HG03045 (cell line): ENCODE data around the gene ZSCAN10.
A peak's percentile ranks its signal among the peaks of the same experiment; 100 is the strongest.
"Not testable (repeated sequence)": the region's sequence is repeated elsewhere in the genome, so short reads cannot be mapped to it uniquely, and the experiment has no call there.

Experiments used
- ATAC-seq: cut with Tn5 transposase; IDR thresholded peaks from one replicate; pipeline ENCODE4 v1.9.1; 2021; ENCODE audit warnings: mild to moderate bottlenecking, moderate library complexity; ENCODE audit not compliant: unreplicated experiment

The ZSCAN10 gene

DNA sequence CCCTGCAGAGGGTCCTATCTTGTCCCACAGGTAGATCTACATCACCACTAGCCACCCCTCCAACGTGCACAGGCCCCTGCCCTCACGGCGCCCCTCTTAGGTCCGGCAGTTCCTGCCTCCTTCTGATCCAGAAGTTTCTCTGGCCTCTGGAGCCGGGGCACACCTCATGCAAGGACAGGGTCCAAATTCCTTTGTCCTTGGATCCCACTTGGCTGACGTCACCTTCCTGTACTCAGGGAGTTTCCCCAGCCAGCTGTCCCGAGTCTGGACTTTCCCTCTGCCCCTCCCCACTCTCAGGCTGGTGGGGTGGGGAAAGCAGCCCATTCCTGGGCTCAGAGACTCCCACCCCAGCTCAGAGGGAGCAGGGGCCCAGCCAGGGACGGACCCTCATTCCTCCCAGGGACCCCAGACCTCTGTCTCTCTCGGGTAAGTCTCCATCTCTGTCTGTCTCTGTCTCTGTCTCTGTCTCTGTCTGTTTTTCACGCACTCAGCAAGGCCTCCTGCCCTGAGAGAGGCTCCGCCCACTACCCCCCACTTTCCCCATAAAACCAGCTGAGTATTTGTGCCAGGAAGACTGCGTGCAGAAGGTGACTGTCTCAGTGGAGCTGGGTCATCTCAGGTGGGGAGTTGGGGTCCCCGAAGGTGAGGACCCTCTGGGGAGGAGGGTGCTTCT, 33.9 kb downstream of the ZSCAN10 start, which contains the start of gene IL32:
TSS of gene IL32 (plus strand) at position 572 of the 673 bp plus-strand sequence. CDS start 172 bp downstream, outside the sequence.
- no peak for ATAC-seq

DNA sequence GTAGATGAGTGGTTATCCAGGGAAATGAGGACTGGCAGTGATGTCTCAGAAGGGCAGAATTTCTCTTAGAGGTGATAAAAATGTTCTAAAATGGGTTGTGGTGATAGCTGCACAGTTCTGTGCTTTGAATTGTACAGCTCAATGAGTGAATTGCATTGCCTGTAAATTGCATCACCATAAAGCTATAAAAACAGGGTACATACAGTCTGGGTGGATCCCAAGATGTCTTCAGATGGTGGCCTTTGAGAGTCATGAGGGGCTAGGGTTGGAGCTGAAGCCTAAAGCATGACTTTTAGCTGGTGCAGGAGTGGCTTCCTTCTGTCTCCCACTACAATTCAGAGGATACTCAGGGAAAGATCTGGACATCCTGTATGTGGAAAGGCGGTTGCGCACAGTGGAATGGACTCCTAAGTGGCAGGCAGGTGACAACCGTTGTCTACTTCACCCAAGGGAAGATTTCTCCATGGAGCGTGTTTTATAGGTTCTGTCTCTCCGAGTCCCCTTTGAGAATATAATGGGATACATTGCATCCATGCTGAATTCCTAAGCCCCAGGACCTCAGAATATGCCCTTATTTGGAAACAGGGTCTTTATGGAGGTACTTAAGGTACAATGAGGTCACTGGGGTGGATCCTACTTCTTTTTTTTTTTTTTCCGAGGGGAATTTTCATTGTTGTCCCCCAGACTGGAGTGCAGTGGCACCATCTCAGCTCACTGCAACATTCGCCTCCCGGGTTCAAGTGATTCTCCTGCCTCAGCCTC, 35.3 kb downstream of the ZSCAN10 start:
- no peak for ATAC-seq

GRCh38 chr16:3062553-3062952, 36.5 kb downstream of the ZSCAN10 start:
- no peak for ATAC-seq

DNA sequence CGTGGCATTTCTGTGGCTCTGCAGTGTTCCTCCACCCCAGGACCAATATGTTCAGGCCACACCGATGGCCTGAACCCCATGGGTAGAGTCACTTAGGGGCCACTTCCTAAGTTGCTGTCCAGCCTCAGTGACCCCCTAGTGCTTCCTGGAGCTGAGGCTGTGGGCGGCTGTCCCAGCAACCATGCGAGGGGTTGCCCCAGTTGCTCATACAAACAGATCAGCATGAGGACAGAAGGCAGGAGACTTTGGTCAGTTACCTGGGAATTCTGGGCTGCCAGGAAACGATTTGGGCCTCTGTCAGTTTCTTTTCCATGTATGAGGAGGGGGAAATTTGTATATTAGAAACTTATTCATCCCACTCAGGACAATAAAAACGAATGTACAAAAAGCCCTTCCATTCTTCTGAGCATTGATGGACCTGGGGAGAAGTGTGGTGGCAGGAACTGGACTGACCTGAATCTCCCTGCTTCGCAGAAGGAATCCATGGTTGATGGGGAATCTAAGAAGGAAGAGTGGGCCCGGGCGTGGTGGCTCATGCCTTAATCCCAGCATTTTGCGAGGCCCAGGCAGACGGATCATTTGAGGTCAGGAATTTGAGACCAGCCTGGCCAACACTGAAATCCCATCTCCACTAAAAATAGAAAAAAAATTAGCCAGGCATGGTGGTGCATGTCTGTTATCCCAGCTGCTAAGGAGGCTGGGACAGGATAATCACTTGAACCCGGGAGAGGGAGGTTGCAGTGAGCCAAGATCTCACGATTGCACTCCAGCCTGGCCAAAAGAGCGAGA, 38.6 kb downstream of the ZSCAN10 start:
- no peak for ATAC-seq

- ATAC-seq = no peak
Measured at GRCh38 chr16:3059723-3060242, 39.3 kb downstream of the ZSCAN10 start.

DNA sequence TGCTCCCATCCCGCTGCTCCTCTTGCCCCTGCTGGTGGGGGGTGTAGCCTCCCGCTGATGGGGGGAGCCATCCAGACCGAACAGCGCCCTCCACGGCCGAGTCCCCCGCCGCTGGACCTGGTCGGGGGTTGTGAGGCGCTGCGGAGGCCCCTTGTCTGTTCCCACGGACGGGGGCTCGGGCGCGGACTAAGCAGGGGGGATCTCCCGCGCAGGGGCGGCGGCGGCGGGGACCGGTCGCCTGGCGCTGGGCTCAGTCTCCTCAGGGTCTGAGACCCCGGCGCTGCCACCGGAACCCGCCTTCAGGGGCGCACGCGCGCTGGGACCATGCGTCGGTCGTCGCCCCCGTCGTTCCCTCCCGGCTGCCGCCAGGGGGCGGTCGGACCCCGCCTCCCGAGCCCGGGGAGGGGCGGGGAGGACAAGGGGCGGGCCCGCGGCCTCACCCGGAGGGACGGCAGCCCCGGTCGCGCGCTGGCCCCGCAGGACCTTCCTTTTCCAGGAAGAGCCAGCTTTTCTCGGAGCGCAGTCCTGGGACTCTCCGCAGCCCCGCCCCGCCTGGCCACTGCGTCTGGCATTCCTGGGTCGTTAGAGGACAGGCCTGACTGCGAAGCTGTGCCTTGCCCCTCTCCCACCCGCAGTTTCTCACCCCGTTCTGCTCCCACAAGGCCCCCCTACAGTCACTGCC, 39.9 kb downstream of the ZSCAN10 start:
- peak; percentile 58 for ATAC-seq

- peak; percentile 8 for ATAC-seq
Measured at GRCh38 chr16:3058139-3059030, 40.7 kb downstream of the ZSCAN10 start.

- ATAC-seq = no peak
Measured at GRCh38 chr16:3057181-3058138, 41.6 kb downstream of the ZSCAN10 start.

DNA sequence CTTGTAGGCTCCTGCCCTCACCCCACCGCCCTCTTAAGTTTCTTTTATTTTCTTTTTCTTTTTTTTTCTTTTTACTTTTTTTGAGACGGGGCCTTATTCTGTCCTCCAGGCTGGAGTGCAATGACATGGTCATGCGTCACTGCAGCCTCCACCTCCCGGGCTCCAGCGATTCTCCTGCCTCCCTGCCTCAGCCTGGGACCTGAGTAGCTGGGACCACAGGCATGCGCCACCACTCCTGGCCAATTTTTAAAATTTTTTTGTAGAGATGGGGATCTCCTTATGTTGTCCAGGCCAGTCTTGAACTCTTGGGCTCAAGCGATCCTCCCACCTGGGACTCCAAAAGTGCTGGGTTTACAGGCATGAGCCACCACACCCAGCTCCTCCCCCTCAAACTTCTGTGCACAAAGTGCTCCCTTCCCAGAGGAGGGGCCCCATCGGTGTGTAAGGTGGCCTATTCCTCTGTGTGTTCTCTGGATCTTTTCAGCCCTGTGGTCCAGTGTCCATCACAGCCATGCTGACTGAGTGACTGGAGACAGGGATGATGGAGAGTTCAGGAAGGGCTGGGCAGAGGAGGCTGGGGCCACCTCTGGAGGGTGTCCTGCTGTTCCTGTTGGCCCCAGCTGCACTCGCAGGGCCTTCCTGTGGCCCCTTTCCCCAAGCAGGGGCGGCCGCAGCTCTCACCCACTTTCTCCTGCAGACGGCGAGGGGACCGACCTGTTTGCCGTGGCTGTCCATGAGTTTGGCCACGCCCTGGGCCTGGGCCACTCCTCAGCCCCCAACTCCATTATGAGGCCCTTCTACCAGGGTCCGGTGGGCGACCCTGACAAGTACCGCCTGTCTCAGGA, 42.5 kb downstream of the ZSCAN10 start:
- ATAC-seq = no peak

DNA sequence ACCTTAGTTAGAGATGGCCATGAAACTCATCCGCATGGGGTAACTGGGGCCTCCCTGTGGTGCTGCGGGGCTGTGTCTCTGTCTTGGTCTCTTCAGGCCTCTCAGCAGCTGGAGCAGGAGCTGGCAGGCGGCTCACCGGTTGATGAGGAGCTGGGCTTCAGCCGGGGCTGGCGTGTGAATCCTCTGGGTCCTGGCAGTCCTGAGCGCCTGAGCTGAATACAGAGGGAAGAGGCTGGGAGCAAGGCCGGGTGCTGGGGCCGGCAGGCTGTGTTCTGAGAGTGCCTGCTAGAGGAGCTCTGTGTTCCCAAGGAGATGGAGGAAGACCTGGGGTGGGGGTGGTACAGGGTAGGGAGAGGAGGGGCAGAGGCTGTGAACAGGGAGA, 43.4 kb downstream of the ZSCAN10 start:
- not testable (repeated sequence) for ATAC-seq

DNA sequence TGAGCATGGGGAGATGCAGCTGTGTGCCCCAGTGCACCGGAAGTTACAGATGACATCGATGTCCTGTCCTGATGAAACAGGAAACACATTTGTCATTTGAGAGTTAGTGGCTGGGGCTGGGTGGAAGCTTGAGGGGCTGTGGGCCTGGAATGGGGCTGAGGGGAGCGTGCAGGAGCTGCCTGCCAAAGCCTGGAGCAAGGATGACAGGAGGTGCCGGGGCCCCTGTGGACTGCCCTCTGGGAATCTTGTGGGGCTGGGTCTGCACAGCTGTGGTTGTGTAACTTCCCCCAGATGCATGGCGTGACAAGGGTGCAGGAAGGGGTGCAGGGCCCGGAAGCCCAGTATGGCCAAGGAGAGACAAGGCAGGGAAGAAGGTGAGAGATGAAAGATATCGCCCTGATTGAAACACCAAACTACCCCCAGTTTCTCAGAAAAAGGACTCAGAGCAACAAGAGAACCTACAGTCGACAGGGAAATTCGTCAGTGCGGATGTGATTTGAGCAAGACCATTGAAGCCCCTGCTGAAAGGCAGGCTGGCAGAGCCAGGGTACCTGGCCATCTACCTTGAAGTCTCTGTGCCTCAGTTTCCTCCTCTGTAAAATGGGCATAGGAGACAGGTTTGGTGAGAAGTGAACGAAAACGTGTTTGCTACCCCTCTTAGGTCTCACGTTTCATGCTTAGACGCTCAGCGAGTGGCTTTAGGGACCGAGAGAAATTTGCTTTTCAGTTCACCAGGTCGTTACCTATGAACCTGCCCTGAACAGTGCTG, 43.9 kb downstream of the ZSCAN10 start:
- no peak for ATAC-seq

DNA sequence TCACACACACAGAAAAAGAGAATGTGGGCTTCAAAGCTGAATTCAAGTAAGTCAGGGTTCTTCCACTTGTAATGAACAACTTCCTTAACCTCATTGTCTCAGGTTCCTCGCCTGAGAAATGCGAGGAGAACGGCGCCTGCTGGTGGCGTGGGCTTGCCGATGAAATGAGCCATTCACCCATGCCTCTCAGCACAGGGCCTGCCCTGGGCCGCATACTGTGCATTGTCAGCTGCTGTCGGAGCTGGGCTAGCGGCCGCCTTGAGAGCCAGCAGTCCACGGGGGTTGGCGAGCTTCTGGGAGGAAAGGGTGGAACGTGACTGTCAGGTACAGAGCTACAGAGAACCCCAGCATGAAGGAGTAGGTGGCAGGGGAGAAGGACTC, 45.8 kb downstream of the ZSCAN10 start:
- ATAC-seq = not testable (repeated sequence)

DNA sequence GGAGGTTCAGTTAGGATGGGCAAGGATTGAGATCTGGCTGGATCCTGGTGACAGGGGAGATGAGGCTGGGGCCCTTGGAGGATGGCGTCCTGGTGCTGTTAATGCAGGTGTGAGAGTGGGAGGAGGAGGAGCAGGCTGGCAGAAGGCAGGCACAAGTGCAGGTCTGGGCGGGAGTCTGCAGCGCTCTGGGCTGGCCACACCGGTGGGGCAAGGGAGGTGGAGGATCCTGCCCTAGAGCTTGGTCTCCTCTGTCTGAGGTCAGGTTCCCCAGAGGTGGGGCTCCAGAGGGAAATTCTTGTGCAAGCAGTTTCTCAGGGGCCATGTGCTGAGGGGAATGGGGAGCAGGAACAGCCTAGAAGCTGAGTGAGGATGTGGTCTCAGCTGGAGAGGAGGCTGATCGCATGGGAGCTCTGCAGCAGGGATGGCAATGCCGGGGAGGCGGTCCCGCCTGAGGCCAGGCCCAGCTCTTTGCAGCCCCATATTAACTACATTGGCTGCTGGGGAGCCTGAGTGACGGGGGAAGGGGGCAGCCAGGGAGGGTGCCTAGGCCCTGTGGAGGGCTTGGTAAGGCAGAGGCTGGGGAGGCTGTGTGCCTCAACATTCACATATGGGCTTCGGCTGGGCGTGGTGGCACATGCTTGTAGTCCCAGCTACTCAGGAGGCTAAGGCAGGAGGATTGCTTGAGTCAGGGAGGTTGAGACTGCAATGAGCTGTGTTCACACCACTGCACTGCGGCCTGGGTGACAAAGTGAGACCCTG, 46.3 kb downstream of the ZSCAN10 start:
- ATAC-seq = not testable (repeated sequence)

DNA sequence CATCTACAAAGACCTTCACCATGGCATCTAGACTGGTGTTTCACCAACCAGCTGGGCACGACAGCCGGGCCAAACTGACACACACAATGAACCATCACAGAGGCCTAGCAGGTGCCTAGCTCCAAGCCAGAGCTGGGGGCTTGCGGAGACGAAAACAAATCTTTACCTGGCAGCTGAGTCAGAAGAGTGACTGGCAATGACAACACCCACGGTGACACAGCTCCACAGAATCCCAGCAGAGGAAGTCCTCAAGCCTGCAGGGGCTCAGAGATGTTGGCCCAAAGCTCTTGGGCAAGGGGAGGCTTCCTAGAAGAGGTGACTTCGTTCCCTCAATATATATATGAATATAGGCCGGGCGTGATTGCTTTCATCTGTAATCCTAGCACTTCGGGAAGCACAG, 47.6 kb downstream of the ZSCAN10 start:
- no peak for ATAC-seq

DNA sequence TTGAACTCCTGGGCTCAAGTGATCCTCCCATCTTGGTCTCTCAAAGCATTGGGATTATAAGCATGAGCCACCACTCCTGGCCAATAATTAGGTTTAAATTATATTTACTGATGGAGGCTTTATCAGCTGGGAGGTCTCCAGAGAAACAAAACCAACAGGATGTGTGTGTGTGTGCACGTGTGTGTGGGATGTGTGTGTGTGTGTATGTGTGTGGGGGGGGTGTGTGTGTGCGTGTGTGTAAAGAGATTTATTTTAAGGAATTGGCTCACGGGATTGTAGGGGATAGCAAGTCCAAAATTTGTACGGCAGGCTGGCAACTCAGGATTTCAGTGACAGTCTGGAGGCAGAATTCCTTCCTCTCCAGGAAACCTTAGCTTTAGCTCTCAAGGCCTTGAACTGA, 48.1 kb downstream of the ZSCAN10 start:
- ATAC-seq = no peak

- no peak for ATAC-seq
Measured at GRCh38 chr16:3050487-3050886, 48.6 kb downstream of the ZSCAN10 start.
